Activated CD4-positive, alpha-beta T cell treated with anti-CD3 and anti-CD28 coated beads, Interleukin-2, amount 50 U/mL, for 16 hours (primary cell): ENCODE measurements around the gene BEAN1.
"Not testable (repeated sequence)": the region's sequence is repeated elsewhere in the genome, so short reads cannot be mapped to it uniquely, and the experiment has no call there.

Experiments used
- DNase-seq: peaks from one replicate; pipeline ENCODE4 v3.0.0-alpha.2; 2020

The BEAN1 gene

GRCh38 chr16:66512272-66513110, 85.4 kb downstream of the BEAN1 start:
- no peak for DNase-seq

DNA sequence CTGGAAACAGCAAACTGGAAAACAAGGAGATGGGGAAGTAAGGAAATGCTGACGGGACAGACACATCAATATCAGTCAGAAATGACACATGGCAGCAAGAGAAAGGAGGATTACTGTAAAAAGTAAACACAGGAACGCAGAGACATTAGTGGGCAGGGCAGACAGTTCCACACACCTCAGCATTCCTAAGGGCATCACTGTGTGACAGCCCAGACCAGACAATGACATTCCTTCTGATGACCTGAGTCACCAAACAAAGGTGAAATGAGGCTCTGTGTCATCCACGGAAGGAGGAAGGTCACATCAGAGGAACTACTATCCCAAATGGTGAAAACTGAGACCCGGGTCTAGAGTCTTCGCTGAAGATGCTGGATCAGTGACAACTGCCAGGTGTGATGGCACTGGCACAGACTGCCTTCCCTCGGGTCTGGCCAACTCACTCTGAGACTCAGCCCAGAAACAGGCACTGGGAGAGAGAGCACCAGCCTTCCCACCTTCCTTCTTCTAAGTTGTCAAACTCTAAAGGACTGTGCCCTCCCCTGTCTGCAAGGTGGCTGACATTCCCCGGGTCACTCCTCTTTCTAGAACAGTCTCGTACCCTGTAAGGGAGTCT, 86.1 kb downstream of the BEAN1 start:
- DNase-seq: no peak

GRCh38 chr16:66514391-66514790, 87.3 kb downstream of the BEAN1 start:
- DNase-seq: not testable (repeated sequence)

GRCh38 chr16:66514980-66515595, 88.0 kb downstream of the BEAN1 start:
- not testable (repeated sequence) for DNase-seq

GRCh38 chr16:66515596-66516508, 88.8 kb downstream of the BEAN1 start:
- peak; percentile 61 for DNase-seq

DNA sequence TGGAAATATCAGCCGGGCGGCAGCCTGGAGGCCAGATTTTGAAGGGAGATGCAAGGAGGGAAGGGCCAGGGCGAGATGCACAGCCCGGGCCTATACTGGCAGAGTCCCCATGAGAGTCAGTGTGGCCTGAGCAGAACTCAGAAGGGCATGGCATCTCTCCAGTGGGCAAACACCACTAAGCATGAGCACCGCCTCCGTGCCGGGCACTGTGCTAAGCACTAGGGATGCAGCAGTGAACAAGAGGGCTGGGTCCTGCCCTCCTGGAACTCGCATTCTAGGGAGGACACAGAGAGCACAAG, 89.4 kb downstream of the BEAN1 start:
- DNase-seq: no peak

- DNase-seq: peak; percentile 96
Measured at GRCh38 chr16:66516808-66517585, 89.9 kb downstream of the BEAN1 start.

- DNase-seq: no peak
Measured at GRCh38 chr16:66517586-66518263, 90.6 kb downstream of the BEAN1 start.

GRCh38 chr16:66519482-66520373, 92.6 kb downstream of the BEAN1 start:
- no peak for DNase-seq

GRCh38 chr16:66520406-66521170, 93.5 kb downstream of the BEAN1 start:
- DNase-seq: no peak

- DNase-seq: no peak
Measured at GRCh38 chr16:66521252-66521713, 94.2 kb downstream of the BEAN1 start.

- DNase-seq: peak; percentile 98
Measured at GRCh38 chr16:66521951-66522771, 95.1 kb downstream of the BEAN1 start.

GRCh38 chr16:66522816-66523590, 95.9 kb downstream of the BEAN1 start:
- no peak for DNase-seq

DNA sequence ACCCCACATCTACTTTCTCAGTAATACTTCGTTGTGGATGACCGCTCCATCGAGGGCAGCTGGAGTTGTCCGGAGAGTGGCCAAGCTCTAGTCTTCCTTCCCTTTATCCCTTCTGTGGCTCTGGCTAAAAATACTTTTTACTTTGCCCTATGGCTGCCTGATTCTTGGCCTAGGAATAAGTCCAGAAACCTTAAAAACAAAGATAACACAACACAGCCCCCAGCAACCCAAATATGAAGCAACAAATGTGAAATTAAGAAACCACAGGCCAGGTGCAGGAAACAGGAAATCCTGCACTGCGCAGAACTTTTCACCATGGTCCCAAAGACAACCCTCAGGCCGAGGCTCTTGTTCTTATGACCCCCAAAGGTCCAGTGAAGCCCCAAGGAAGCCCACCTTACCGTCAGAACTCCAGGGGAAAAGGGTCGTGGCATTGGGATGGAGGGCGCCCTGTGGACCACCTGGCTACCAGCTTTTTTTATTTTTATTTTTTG, 96.8 kb downstream of the BEAN1 start:
- DNase-seq: peak; percentile 75

- DNase-seq: peak; percentile 63
Measured at GRCh38 chr16:66524601-66525164, 97.6 kb downstream of the BEAN1 start.

DNA sequence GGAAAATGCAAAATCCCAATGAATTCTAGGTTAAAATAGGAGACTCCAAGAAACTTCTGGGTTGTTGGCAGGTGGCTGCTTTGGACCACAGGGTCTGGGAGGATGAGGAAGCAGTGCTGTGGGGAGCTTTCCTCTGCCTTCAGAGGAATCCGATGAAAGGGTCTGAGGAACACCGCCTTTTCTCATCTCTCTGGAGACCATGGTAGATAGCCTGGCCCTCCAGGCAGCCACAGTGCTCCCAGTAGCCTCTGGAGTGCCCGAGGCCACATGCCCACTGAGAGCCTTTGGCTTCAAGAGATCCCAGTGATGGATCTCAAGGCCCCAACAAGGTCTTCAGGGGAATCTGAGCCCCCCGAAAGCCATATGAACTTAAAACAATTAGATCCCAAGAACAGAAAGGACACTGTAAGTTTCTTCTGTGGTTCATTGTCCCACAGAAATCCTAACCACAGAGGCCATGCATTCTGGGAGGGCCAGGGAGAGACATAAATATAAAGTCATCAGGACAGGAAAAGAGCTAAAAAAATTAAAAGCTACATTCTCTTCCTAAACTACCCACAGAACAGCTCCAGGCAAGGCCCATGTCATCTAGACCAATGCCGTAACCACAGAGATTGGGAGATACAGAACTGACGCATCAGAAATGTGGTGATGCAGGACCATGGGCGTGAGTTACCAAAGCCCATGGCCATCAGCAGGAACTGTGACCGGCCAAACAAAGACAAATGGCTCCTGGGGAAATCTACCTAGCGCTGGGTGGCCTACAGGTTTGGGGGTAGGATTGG, 98.5 kb downstream of the BEAN1 start:
- DNase-seq: no peak

DNA sequence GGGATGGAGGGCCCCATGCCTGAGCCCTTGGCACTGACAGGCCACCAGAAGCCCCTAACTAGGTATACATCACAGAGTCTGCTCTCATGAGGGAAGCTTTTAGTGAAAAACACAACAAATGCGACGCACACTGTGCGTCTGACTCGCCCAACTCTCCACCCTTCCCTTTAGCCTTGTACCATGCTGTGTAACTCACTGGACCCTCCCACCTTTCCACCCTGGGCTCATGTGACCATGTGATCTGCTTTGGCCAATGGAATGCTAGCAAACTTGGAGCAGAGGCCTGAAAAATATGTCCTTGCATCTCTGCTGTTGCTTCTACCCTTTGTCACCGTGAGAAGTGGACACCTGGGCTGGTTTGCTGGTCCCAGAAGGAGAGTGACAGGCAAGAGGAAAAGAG, 101.2 kb downstream of the BEAN1 start:
- no peak for DNase-seq
